ENCODE measurements around the gene TSPAN2. TPM values are rescaled to one million over a fixed set of nuclear protein-coding genes. Genes with fewer than 3 reads are reported as not detected.

TSPAN2 gene
- total and polyA plus RNA-seq, 2 of the 4 experiments (the other 2 are of a cell fraction), result 0.18 to 0.60 TPM

- CTCF ChIA-PET, result no interaction called here
- H3K4me3 ChIP-seq (ENCODE audit: insufficient read depth, low read depth, low read length), result no peak overlapping the region
- no peak overlapping the region for H3K18ac ChIP-seq (ENCODE audit: low read depth, low read length)
- no peaks in the 10 kb centered on the region for H3K9me3 ChIP-seq (ENCODE audit: control insufficient read depth, insufficient read depth, low read length)
- H3K14ac ChIP-seq (replicated peaks; ENCODE audit: low read depth, low read length), result no peak overlapping the region
- no peak overlapping the region for H3K4me2 ChIP-seq (ENCODE audit: low read depth, low read length)
- H2AK9ac ChIP-seq (replicated peaks; ENCODE audit: low read depth, low read length, poor library complexity), result no peak overlapping the region
- DNase-seq (no peak), ATAC-seq (ENCODE audit: low read depth) (no peak)
- H3K27ac ChIP-seq (ENCODE audit: insufficient read depth, low read length), result no peak overlapping the region
- POLR2A ChIA-PET (ENCODE audit: unreplicated experiment), result no interaction called here
- no peak overlapping the region for H2BK20ac ChIP-seq (ENCODE audit: low read depth, low read length)
- H3K4ac ChIP-seq (ENCODE audit: low read depth, low read length), result no peak overlapping the region
- H2BK5ac ChIP-seq (ENCODE audit: low read depth, low read length, poor library complexity, severe bottlenecking), result no peak overlapping the region
- H2AFZ ChIP-seq (replicated peaks; ENCODE audit: low read length, poor library complexity), result no peak overlapping the region
- WGBS, 2 experiments (ENCODE audit: extremely low coverage in 2 of 2, insufficient read length in 1 of 2), result no CpG with 5 or more reads among the region's 1 CpG
- H3K56ac ChIP-seq (ENCODE audit: extremely low read depth, insufficient read depth, low read length), result no peak overlapping the region
- H3K36me3 ChIP-seq (ENCODE audit: control insufficient read depth, insufficient read depth, low read length), result no peaks in the 10 kb centered on the region
- in situ Hi-C loops (cut with MboI; ENCODE audit: low sequenced_read_pairs) (no loop called here), dilution Hi-C loops (cut with HindIII; ENCODE audit: low sequenced_read_pairs, unreplicated experiment) (no loop called here), intact Hi-C loops (cut with micrococcal nuclease) (no loop called here)
- H3K9ac ChIP-seq (ENCODE audit: low read depth, low read length), result no peak overlapping the region
- no peaks in the 10 kb centered on the region for H3K9me1 ChIP-seq (ENCODE audit: insufficient read depth, low read length)
- no peak overlapping the region for H2AK5ac ChIP-seq (ENCODE audit: low read depth, low read length)
- TF ChIP-seq RFX5 (IDR thresholded peaks at IDR 0.05; ENCODE audit: low read depth, low read length) (no peak), CTCF (conservative IDR thresholded peaks at IDR 0.05; ENCODE audit: low read depth, low read length) (no peak), RAD21 (IDR thresholded peaks at IDR 0.05; ENCODE audit: low read length) (no peak), CEBPB (IDR thresholded peaks at IDR 0.05; ENCODE audit: low read depth, low read length) (no peak), BHLHE40 (IDR thresholded peaks at IDR 0.05; ENCODE audit: low read depth, low read length) (no peak), MAZ (IDR thresholded peaks at IDR 0.05; ENCODE audit: borderline replicate concordance, low read depth, low read length) (no peak), SMC3 (IDR thresholded peaks at IDR 0.05; ENCODE audit: low read depth, low read length) (no peak), NFE2L2 (IDR thresholded peaks at IDR 0.05; ENCODE audit: low read depth, low read length) (no peak), USF2 (IDR thresholded peaks at IDR 0.05; ENCODE audit: low read depth, low read length) (no peak), MAFK (IDR thresholded peaks at IDR 0.05; ENCODE audit: low read depth, low read length) (no peak), MXI1 (IDR thresholded peaks at IDR 0.05; ENCODE audit: borderline replicate concordance, low read depth, low read length) (no peak), RCOR1 (IDR thresholded peaks at IDR 0.05; ENCODE audit: insufficient replicate concordance, low read length) (no peak), POLR2A (IDR thresholded peaks at IDR 0.05; ENCODE audit: low read depth, low read length) (no peak), FOS (IDR thresholded peaks at IDR 0.05; ENCODE audit: low read depth, low read length) (no peak), ELK1 (IDR thresholded peaks at IDR 0.05; ENCODE audit: borderline replicate concordance, low read depth, low read length) (no peak), CHD1 (IDR thresholded peaks at IDR 0.05; ENCODE audit: low read depth, low read length) (no peak)
- H3K4me1 ChIP-seq (ENCODE audit: control insufficient read depth, insufficient read depth, low read length), result no peaks in the 10 kb centered on the region
- no peak overlapping the region for H4K91ac ChIP-seq (ENCODE audit: insufficient read depth, low read depth, low read length)
- BruUV-seq (replicated peaks), result no TSS peak
- H2BK15ac ChIP-seq (ENCODE audit: low read depth, low read length), result no peak overlapping the region
- H4K20me1 ChIP-seq (ENCODE audit: insufficient read depth, low read length), result no peaks in the 10 kb centered on the region
- no peak overlapping the region for H4K8ac ChIP-seq (ENCODE audit: low read depth in 2 of 2, low read length in 2 of 2)
- no peak overlapping the region for H3K23ac ChIP-seq (ENCODE audit: low read depth, low read length)
- no peaks in the 10 kb centered on the region for H3K79me1 ChIP-seq (ENCODE audit: low read depth in 1 of 2, low read length in 2 of 2)
- H4K5ac ChIP-seq (ENCODE audit: low read depth, low read length), result no peak overlapping the region
- H3K27me3 ChIP-seq (ENCODE audit: control insufficient read depth, insufficient read depth, low read length), result no peaks in the 10 kb centered on the region
- H2BK120ac ChIP-seq (ENCODE audit: low read depth, low read length), result no peak overlapping the region
Measured at GRCh38 chr1:115012006-115012405, 77.3 kb downstream of the TSPAN2 start.

Data from IMR-90 (cell line).